HG02970 (cell line): ENCODE data around the gene LARP4.
A peak's percentile ranks its signal among the peaks of the same experiment; 100 is the strongest.
"Not testable (repeated sequence)": the region's sequence is repeated elsewhere in the genome, so short reads cannot be mapped to it uniquely, and the experiment has no call there.

Experiments
- ATAC-seq: cut with Tn5 transposase; IDR thresholded peaks from one replicate; pipeline ENCODE4 v1.9.1; 2021; ENCODE audit warnings: mild to moderate bottlenecking, moderate library complexity, moderate number of reproducible peaks; ENCODE audit not compliant: unreplicated experiment, low FRiP score

The LARP4 gene

DNA sequence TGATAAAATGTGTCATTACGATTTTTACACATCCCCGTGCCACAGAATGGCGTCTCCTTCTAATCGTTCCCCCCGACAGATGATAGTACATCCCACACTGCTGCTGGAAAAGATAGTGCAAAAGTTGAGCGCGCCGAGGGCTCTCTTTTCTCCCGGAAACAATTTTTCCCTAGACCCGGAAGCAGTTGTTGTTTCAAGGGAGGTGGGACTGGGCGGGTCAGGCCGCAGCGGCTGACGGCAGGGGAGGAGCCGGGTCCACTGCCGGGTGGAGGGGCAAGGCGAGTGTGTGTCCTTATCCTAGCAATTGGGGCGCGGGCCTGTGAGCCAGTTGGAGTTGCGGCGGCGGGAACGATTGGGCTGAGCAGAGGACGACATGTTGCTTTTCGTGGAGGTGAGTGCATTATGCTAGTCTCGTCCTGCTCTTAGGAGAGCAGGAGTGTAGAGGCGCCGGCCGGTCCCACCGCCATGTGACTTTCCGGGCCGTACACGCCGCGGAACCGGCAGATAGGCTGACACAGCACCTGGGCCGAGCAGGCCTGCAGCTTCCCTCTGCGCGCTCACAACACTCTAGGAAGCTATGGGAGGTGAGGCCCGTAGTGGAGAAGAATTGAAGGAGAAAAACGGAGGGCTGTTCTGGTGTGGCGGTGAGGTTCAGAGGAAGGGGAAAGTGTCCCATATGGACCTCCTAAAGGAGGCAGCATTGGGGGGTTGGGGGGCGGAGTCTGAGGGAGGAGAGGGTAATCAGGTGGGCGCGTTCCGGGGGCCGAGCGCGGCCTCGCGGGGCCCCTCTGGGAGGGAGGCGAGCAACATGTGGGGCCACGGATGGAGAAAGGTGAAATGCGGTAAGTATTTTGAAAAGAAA is at the start of gene LARP4:
LARP4 (plus strand) TSS at position 248 of the 862 bp plus-strand sequence; CDS start at position 374, 126 bp downstream.
- peak; percentile 88 for ATAC-seq

DNA sequence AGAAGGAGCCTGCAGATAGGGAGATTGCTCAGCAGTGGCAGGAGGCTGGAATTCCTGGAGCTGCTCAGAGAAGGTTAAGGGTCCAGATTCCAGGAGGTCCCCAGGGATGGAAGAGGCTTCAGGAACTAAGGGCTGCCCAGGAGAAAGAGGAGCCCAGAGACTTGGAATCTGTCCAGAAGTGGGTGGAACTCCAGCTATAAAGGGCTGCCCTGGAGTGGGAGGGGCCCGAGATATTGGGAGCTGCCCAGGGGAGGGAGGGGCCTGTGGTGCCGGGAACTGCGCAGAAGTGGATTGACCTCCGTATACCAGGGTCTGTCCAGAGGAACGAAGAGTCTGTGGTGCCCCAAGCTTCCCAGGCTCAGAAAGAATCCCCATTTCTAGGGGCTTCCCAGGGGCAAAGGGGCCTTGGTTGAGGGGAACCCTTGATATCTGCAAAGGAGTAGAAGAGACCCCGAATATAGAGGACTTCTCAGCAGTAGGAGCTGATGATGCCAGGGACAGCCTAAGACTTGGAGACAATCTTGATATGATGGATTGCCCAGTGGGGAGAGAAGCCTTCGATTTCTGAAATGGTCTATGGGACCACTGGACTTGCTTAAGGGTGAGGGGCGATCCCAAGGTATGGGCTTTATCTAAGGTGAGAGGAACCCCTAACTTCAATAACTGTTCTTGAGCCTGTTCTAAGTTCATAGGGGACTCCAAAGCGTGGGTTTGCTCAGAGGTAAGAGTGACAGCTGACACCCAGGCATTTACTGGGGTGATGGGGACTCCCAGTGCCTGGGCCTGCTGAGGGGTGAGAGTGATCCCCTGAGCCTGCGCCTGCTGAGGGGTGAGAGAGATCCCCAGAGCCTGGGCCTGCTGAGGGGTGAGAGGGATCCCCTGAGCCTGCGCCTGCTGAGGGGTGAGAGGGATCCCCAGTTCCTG is 49.3 kb upstream of the LARP4 start:
- no peak for ATAC-seq

DNA sequence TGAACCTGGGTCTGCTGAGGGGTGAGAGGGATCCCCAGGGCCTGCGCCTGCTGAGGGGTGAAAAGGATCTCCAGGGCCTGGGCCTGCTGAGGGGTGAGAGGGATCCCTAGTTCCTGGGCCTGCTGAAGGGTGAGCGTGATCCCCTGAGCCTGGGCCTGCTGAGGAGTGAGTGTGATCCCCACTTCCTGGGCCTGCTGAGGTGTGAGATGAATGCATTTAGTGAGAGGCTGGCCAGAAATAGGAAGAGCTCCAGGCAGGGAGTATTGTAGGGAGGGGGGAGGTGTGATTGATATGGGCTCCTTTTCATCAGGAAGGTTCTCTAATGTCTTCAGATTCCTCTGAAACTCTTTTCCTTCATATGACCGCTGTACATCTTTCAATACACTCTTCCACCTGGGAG is 47.3 kb upstream of the LARP4 start:
- no peak for ATAC-seq

DNA sequence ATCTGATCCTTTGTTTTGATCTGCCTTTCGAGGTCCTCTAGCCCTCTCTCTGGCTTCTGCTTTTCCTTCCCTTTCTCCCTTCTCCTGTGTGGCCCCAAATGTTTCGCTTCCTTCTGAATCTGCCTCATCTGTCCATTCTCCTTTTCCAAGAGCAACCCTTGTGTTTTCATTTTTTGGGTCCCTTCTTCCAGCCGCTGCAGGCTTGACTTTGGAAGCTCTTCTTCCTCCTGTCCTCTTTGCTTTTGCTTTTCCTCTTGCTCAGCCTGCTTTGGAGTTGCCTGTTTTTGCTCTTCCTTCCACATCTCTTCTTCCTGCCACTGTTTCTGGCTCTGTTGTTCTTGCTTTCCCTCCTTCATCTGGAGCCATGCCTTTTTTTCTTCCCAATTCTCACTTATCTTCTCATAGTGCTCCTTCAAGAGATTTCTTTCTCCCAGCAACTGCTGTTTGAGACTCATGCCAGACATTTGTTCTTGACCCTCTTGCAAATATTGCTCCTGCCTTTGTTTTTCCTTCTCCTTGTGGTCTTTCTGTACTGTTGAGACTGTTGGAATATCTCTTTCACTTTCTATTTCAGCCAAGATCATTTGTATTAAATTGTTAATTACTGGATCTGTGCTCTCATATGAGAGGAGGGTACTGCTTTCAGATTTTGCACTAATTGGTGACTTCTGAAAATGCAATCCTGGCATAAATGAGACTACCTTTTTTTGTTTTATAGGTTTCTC is 46.7 kb upstream of the LARP4 start:
- no peak for ATAC-seq

DNA sequence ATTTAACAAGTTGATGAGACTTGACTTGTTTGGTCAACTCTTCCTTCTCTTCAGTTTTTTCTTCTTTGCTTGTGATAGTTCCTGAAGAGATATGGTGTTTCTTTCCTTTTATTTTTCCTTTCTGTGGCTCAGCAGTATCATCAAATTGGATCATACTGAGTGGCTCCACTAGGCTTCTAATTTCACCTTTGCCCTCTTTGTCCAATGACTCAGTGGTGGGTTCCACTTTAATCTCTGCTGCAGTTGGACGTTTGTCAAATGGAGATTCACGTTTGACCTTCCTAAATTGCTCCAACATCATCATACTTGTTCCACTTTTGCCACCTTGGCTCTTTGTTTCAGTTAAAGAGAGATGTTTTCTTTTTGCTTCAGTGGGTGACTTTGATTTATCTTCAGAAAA is 45.8 kb upstream of the LARP4 start:
- ATAC-seq: no peak

DNA sequence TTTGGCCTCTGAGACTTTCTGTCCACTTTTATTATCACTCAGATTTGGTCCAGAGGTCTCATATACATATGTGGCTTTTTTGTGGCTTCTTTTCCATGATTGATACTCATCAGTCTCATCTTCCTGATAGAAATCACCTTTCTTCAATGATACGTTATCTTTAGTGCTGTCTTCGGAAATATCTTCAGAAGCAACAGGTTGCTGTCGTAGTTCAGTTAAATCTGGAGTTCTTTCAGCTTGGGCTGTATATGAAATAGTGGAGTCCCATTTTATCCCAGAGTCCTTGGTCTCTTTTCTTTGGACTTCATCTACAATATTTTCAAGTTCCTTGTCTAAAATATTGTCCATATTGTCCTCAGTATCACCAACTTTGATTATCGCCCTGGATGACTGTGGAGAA is 45.3 kb upstream of the LARP4 start:
- no peak for ATAC-seq

DNA sequence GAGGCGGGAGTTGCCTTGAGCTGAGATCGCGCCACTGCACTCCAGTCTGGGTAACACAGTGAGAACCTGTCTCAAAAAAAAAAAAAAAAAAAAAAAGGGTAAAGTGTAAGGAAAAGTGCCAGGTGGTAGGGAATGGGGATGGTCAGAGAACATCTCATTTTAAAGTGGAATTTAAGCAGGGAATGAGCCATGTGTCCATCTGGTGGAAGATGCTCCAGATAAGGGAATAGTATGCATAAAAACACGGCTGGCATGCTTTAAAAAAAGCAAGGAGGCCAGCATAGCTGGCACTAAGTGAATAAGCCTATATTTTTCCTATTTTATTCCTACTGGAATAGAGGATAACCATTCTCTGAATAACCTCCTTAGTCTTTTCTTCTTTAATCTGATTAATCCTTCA is 38.0 kb upstream of the LARP4 start:
- ATAC-seq: no peak

DNA sequence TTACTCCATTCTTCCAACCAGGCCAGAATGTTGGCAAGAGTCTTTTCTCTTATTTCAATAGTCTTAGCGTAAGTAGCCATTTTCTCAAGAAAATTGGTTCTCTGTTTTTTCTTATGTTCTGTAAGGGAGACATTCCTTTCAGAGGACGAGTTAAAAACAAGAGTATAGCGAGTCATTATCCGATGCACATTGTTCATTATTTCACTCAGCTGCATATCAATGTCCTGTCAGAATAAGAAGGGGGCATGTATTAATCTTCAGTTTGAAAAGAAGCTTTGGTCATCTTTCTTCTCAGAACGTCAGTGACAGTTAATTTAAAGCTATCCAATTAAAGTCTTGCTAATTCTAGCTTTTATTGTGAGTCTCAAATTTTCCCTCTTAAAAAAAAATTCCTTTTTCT is 37.5 kb upstream of the LARP4 start:
- no peak for ATAC-seq

DNA sequence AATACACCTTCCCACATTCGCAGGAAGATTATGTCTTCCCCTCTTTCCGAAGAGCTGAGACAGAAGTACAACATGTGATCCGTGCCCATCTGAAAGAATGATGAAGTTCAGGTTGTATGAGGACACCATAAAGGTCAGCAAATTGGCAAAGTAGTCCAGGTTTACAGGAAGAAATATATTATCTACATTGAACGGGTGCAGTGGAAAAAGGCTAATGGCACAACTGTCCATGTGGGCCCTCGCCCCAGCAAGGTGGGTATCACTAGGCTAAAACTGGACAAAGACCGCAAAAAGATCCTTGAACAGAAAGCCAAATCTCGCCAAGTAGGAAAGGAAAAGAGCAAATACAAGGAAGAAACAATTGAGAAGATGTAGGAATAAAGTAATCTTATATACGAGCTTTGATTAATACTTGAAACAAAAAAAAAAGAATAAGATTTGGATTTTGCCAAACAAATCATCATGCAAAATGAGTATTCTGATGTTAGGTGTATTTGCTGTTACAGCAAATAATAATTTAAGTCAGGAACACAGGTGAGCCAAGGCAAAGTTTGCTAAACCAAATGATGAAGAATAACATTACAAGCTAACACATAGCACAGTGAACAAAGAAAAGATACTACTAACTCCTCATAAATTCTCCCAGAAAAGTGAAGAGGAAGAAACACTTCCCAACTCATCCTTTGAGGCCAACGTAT is 34.8 kb upstream of the LARP4 start:
- no peak for ATAC-seq

DNA sequence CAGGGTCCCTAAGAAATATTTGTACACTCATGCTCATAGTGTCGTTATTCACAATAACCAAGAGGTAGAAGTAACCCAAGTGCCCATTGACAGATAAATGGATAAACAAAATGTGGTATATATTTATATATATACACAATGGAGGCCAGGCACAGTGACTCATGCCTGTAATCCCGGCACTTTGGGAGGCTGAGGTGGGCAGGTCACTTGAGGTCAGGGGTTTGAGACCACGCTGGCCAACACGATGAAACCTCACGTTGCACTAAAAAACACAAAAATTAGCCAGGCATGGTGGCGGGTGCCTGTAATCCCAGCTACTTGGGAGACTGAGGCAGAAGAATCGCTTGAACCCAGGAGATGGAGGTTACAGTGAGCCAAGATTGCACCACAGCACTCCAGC is 30.0 kb upstream of the LARP4 start:
- ATAC-seq: not testable (repeated sequence)

DNA sequence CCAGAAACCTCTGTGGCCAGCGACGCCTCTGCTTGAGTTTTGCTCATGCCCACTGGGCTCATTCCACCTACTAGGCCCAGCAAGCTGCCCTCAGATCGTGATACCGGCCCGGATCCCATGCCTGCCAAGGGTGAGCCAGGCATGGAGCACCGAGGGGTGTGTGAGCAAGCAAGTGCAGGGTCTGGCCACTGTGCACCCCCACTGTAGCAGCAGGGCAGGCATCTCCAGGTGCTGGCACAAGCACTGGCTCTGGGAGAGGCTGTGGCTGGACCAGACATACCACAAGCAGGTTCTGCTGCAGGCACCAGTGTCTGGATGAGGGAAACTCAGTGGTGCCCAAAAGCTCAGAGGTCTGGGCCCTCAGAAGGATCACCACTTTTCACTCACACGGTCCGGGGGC is 24.9 kb upstream of the LARP4 start:
- ATAC-seq: no peak

DNA sequence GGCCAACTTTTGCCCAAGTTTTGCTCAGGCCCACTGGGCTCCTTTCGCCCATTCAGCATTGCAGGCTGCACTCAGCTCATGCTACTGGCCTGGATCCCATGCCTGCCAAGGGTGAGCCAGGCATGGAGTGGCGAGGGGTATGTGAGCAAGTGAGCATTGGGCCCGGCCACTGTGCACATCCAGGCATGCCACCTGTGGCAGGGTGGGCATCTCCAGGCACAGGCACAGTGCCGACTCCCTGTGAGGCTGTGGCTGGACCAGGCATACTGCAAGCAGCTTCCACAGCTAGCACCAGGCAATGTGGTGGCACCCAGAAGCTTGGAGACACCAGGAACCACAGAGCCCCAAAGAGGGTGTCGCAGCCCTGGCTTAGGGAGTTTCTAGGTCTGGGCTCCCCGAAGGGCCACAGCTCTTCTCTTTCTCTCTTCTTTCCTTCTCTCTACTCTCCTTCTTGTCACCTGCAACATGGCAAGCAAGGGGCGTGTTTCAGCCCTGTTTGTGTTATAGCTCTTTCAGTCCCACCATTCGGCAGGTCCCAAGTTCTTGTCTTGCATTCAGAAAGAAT is 19.8 kb upstream of the LARP4 start:
- no peak for ATAC-seq

DNA sequence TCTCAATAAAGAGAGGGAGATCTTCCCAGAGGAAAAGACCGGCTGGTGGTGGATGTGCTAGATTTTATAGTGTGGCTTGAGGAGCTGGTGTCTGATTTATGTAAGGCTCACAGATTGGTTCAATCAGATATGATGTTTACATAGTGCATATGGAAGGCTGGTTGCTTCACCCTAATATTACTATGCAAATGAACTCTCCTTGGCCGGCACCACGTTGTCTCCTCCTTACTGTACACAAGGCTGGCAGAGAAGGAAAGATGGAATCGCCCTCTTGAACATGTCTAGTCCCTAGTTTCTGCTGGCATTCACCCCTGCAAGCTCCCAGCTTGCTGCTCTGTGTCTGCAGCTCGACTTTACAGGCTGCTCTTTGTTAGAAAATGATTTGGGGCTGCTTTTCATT is 13.2 kb upstream of the LARP4 start:
- no peak for ATAC-seq

DNA sequence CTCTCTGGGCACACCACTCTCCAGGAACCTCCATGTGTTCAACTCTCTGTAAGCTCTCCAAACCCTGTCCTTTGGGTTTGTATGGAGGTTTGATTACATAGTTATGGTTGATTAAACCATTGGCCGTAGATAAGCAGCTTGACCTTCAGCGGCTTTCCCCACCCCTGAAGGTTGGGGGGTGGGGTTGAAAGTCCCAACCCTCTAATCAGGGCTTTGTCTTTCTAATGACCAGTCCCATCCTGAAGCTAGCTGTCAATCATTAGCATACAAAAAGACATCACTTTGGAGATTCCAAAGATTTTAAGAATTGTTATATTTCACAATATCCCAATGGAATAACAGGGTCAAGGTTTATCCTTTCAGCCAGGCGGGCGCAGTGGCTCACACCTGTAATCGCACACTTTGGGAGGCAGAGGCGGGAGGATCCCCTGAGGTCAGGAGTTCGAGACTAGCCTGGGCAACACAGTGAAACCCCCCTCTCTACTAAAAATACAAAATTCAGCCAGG is 12.7 kb upstream of the LARP4 start:
- ATAC-seq: no peak

DNA sequence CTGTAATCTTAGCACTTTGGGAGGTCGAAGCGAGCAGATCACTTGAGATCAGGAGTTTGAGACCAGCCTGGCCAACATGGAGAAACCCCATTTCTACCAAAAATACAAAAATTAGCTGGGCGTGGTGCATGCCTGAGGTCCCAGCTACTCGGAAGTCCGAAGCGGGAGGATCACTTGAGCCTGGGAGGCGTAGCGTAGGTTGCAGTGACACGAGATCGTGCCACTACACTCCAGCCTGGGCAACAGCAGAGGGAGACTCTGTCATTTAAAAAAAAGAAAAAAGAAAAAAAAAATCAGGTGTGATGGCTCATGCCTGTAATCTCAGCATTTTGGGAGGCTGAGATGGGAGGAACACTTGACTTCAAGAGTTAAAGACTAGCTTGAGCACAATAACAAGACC is 11.9 kb upstream of the LARP4 start:
- ATAC-seq: not testable (repeated sequence)

DNA sequence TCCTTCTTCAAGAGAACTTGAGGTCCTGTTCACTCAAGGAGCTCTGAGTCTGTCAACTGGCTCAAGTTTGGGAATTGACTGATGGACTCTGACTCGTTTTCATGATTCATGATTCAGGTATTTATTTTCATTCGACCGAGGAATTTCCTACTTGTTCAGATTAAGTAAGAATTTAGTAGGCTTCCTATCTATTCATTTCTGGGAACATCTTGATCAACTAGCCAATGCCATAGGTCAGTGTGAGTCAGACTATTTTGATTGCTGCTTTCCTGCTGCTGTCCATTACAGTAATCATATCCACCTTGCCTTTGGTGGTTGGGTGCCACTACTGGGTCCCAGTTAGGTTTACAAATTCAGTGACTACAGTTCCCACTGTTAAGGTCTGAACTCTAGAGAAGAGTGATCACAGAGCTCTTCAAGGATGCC is 10.4 kb upstream of the LARP4 start:
- no peak for ATAC-seq

DNA sequence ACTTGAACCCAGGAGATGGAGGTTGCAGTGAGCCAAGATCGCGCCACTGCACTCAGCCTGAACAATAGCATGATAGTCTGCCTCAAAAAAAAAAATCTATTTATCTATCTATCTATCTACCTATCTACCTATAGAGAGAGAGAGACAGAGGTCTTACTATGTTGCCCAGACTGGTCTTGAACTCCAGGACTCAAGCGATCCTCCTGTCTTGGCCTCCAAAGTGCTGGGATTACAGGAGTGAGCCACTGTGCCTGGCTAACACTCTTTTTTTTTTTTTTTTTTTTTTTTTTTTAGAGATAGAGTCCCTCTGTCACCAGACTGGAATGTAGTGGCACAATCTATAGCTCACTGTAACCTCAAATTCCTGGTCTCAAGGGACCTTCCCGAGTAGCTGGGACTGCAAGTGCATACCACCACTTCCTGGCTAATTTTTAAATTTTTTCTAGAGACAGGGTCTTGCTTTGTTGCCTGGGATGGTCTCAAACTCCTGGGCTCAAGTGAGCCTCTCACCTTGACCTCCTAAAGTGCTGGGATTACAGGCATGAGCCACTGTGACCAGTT is 6.1 kb upstream of the LARP4 start:
- ATAC-seq: no peak

DNA sequence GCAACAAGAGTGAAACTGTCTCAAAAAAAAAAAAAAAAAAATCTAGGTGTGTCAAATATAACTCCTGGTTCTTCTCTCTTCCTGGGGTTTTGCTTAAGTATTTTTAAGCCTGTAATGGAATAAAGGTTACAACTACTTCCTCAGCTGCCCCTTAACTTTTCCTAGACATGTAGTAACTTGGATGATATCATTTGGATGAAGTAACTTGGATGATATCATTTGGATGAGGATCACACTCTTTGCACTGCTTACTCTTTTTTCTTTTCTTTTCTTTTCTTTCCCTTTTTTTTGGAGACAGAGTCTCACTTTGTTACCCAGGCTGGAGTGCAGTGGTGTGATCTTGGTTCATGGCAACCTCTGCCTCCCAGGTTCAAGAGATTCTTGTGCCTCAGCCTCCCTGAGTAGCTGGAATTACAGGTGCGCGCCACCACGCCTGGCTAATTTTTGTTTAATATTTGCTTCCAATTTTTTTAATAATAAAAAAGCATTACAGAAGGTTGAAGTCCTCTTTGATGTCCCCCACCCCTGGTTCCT is 3.5 kb upstream of the LARP4 start:
- ATAC-seq: no peak

DNA sequence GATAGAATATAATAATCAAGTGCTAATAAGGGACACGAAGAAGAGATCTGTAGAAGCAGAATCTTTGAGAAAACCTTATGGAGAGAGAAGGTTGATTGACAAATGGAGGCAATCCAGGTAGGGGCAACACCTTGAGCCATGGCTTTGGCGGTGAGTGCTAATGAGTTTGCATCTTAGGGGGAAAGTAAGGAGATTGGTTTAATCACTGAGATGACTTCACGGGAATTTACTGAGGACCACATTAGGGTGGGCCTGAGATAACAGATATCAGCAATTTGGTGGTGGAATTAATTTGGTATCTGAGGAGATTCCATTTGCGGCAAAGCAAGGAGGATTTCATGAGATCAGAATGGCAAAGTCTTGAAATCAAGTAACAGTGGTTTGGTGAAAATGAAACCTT is 1.8 kb upstream of the LARP4 start:
- ATAC-seq: no peak
